Hepatocyte (in vitro differentiated cells): ENCODE results near the gene ICA1. TPM values are rescaled to one million over a fixed set of nuclear protein-coding genes. Genes with fewer than 3 reads are reported as not detected.

ENCODE experiments used
- DNase-seq: peaks from one replicate; pipeline ENCODE4 v3.0.0-alpha.2; 2016; ENCODE audit warnings: low spot score
- H2AFZ ChIP-seq: fragments of 200-600 bp; sonication (generic); 2 replicates; pipeline ENCODE4 v1.6.0; 2016; ENCODE audit warnings: antibody characterized with exemption, mild to moderate bottlenecking
- H3K27ac ChIP-seq: fragments of 200-600 bp; sonication (generic); 2 replicates; pipeline ENCODE4 v1.5.1; 2016; ENCODE audit warnings: mild to moderate bottlenecking
- H3K27me3 ChIP-seq: fragments of 200-600 bp; sonication (generic); 2 replicates; pipeline ENCODE4 v1.6.1; 2016
- H3K36me3 ChIP-seq: fragments of 200-600 bp; sonication (generic); replicated peaks from 2 replicates; pipeline ENCODE4 v1.5.1; 2016; ENCODE audit warnings: low read depth; ENCODE audit not compliant: insufficient read depth
- H3K4me1 ChIP-seq: fragments of 200-600 bp; sonication (generic); 2 replicates; pipeline ENCODE4 v1.5.1; 2016; ENCODE audit warnings: mild to moderate bottlenecking, moderate library complexity; ENCODE audit not compliant: insufficient read depth
- H3K4me2 ChIP-seq: fragments of 200-600 bp; sonication (generic); 2 replicates; pipeline ENCODE4 v1.6.0; 2016
- H3K4me3 ChIP-seq: fragments of 200-600 bp; sonication (generic); 2 replicates; pipeline ENCODE4 v1.5.1; 2016; ENCODE audit warnings: mild to moderate bottlenecking
- H3K79me2 ChIP-seq: fragments of 200-600 bp; sonication (generic); 2 replicates; pipeline ENCODE4 v1.6.0; 2017; ENCODE audit warnings: mild to moderate bottlenecking
- H3K9me2 ChIP-seq: fragments of 200-600 bp; sonication (generic); replicated peaks from 2 replicates; pipeline ENCODE4 v1.6.0; 2017; ENCODE audit warnings: mild to moderate bottlenecking; ENCODE audit not compliant: insufficient read depth
- H3K9me3 ChIP-seq: fragments of 200-600 bp; sonication (generic); 2 replicates; pipeline ENCODE4 v1.5.1; 2016; ENCODE audit warnings: low read depth, mild to moderate bottlenecking
- H4K20me1 ChIP-seq: fragments of 200-600 bp; sonication (generic); 2 replicates; pipeline ENCODE4 v1.6.0; 2016; ENCODE audit warnings: mild to moderate bottlenecking; ENCODE audit not compliant: insufficient read depth, poor library complexity, severe bottlenecking
- EZH2 ChIP-seq: fragments of 200-600 bp; sonication (generic); IDR thresholded peaks from 2 replicates; pipeline ENCODE4 v1.6.1; 2016; ENCODE audit warnings: antibody characterized with exemption, mild to moderate bottlenecking, borderline replicate concordance
- EZH2phosphoT487 ChIP-seq: fragments of 200-600 bp; sonication (generic); IDR thresholded peaks from one replicate; pipeline ENCODE4 v1.6.1; 2018; ENCODE audit warnings: antibody characterized with exemption, mild to moderate bottlenecking, low read depth, moderate library complexity; ENCODE audit not compliant: unreplicated experiment, severe bottlenecking
- WGBS: methylation state at CpG from one replicate; pipeline ENCODE4 v1.1.6; 2016; ENCODE audit warnings: low lambda C conversion rate; ENCODE audit errors: missing lambda C conversion rate; 5-methylcytosine and 5-hydroxymethylcytosine counted together
- polyA plus RNA-seq: library from polyadenylated mRNA; unstranded; fragments of >200 nt; fragmentation: Nextera tagmentation; extraction: Ambion mirVana; gene quantifications from 2 replicates; pipeline ENCODE4 v1.2.1, GENCODE V29; 2016
- total RNA-seq: library from RNA; depleted of rRNA; stranded (reverse); fragments of >200 nt; gene quantifications from 2 replicates; pipeline ENCODE4 v1.2.3, GENCODE V29; 2014
- TF ChIP-seq, protein P1 (sequence below): fragments of 200-600 bp; sonication (generic); IDR thresholded peaks from 2 replicates; pipeline ENCODE4 v1.5.1; 2016; ENCODE audit warnings: antibody characterized with exemption, mild to moderate bottlenecking; ENCODE audit not compliant: poor library complexity

The ICA1 gene
- total and polyA plus RNA-seq, 2 experiments from 2014 or later, result 32.9 to 40.1 TPM

DNA sequence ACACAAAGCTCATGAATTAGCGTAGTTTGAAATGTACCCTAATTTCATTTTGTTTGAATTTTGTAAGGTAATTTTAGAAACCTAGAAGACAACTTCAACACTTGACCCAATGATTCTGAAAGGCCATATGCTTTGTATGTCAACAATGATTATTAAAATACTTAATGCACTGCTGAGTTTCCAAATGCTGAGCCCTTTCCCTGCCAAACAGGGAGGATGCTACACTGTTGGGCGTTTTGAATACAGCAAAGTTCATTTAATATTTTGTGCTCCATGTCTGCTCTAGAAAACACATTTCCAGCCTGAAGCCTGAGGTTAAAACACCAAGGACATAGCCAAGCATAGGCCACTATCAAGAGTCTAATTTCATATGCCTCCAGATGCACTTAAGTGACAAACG is 99.8 kb downstream of the ICA1 start:
- Histone ChIP-seq H3K9me3 (no peaks in the 10 kb centered on the region), H4K20me1 (no peaks in the 10 kb centered on the region), H3K9me2 (no peaks in the 10 kb centered on the region), H3K36me3 (no peaks in the 10 kb centered on the region), H3K4me2 (no peak overlapping the region), H2AFZ (no peak overlapping the region), H3K79me2 (no peaks in the 10 kb centered on the region), H3K4me3 (no peak overlapping the region), H3K27me3 (no peaks in the 10 kb centered on the region), H3K4me1 (no peaks in the 10 kb centered on the region), H3K27ac (no peak overlapping the region)
- WGBS, result 92% methylated on average over 3 of the region's 3 CpGs
- no peak for DNase-seq
- TF ChIP-seq, protein P1, sequence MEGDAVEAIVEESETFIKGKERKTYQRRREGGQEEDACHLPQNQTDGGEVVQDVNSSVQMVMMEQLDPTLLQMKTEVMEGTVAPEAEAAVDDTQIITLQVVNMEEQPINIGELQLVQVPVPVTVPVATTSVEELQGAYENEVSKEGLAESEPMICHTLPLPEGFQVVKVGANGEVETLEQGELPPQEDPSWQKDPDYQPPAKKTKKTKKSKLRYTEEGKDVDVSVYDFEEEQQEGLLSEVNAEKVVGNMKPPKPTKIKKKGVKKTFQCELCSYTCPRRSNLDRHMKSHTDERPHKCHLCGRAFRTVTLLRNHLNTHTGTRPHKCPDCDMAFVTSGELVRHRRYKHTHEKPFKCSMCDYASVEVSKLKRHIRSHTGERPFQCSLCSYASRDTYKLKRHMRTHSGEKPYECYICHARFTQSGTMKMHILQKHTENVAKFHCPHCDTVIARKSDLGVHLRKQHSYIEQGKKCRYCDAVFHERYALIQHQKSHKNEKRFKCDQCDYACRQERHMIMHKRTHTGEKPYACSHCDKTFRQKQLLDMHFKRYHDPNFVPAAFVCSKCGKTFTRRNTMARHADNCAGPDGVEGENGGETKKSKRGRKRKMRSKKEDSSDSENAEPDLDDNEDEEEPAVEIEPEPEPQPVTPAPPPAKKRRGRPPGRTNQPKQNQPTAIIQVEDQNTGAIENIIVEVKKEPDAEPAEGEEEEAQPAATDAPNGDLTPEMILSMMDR, result no peak
- TF ChIP-seq EZH2 (no peak), EZH2phosphoT487 (no peak)

DNA sequence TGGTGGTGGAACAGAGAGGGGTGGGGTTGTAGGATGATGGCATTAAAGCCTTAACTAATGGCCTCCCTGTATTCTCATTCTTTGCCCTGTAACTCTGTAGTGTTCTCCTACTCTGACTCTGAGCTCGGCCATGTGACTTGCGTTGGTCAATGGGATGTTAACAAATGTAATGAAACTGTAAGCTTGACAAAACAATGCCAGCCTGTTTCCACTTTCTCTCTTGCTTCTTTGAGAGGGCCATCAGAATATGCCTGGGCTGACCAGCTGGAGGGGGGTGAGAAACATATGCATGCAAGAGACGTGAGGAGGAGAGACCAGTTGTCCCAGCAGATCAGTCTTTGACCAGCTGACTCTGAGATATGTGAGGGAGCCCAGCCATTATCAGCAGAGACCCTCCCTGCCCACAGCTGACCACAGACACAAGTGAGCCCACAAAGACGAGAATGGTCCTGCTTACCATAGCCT is 100.6 kb downstream of the ICA1 start:
- 93% methylated on average over 4 of the region's 4 CpGs for WGBS
- Histone ChIP-seq H2AFZ (no peak overlapping the region), H3K4me2 (no peak overlapping the region)

DNA sequence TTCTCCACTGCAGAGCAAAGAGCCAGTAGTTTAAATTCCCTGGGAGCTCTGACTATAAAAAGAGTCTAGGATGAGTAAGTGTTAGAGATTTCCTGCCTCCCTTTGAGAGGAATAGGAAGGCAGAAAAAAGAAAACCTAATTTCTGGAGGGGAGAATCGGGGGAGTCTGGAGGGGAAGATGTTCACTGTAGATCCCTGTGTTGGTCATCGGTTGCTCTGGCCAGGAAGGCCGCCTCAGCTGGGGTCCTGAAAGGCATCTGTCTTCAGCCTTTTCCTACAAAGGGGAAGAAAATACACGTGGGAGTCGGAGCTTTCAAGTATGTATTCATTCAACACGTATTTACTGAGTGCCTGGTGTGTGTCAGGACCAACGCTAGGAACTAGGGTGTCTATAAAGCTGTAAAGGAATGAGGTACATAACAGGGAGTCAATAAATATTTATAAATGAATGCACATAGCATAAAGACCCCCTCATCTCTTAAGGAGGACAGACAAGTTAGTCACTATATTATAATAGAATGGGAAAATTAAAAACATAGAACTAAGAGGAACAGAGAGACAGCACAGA is 101.1 kb downstream of the ICA1 start:
- Histone ChIP-seq H3K27ac (no peak overlapping the region), H3K4me1 (no peaks in the 10 kb centered on the region), H3K9me3 (no peaks in the 10 kb centered on the region), H3K79me2 (no peaks in the 10 kb centered on the region), H3K4me2 (no peak overlapping the region), H3K27me3 (no peaks in the 10 kb centered on the region), H3K4me3 (no peak overlapping the region), H4K20me1 (no peaks in the 10 kb centered on the region), H3K9me2 (no peaks in the 10 kb centered on the region), H2AFZ (no peak overlapping the region), H3K36me3 (no peaks in the 10 kb centered on the region)
- no peak for TF ChIP-seq EZH2
- TF ChIP-seq, protein P1, result no peak
- TF ChIP-seq EZH2phosphoT487, result no peak
- WGBS, result 82% methylated on average over 7 of the region's 7 CpGs
- DNase-seq, result no peak

More for the DNA sequence above, 100.6 kb downstream of the ICA1 start:
- no peaks in the 10 kb centered on the region for H3K9me3 ChIP-seq
- H3K27me3 ChIP-seq, result no peaks in the 10 kb centered on the region
- H4K20me1 ChIP-seq, result no peaks in the 10 kb centered on the region
- H3K4me3 ChIP-seq, result no peak overlapping the region
- no peaks in the 10 kb centered on the region for H3K4me1 ChIP-seq
- no peaks in the 10 kb centered on the region for H3K79me2 ChIP-seq
- H3K27ac ChIP-seq, result no peak overlapping the region
- DNase-seq, result no peak
- no peaks in the 10 kb centered on the region for H3K9me2 ChIP-seq
- H3K36me3 ChIP-seq, result no peaks in the 10 kb centered on the region
- TF ChIP-seq EZH2 (no peak), EZH2phosphoT487 (no peak)
- TF ChIP-seq, protein P1, result no peak

DNA sequence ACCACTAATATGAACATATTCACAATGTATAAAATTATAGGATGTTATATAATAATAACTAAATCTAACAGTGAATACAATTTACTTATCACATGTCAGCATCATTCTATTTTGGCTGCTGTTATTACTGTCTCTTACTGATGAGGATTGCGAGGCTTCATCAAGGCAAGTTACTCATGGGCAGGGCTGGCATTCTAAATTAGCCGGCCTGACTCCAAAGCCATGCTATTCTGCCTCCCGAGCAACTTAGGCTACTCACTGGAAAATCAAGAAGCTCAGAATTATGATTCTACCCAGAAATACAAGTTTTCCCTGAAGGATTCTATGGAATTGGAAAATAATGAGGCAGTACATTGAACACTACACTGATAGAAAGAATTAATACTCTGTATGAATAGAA is 101.7 kb downstream of the ICA1 start:
- TF ChIP-seq, protein P1, result no peak
- TF ChIP-seq EZH2, result no peak
- no peak for TF ChIP-seq EZH2phosphoT487

More for the DNA sequence above, 101.7 kb downstream of the ICA1 start:
- H3K27ac ChIP-seq, result no peak overlapping the region
- H3K4me3 ChIP-seq, result no peak overlapping the region
- WGBS, result 91% methylated on average over 3 of the region's 3 CpGs
- no peaks in the 10 kb centered on the region for H3K79me2 ChIP-seq
- no peaks in the 10 kb centered on the region for H3K9me2 ChIP-seq
- no peaks in the 10 kb centered on the region for H3K9me3 ChIP-seq
- no peaks in the 10 kb centered on the region for H3K27me3 ChIP-seq
- DNase-seq, result no peak
- no peak overlapping the region for H3K4me2 ChIP-seq
- H3K4me1 ChIP-seq, result no peaks in the 10 kb centered on the region
- no peaks in the 10 kb centered on the region for H3K36me3 ChIP-seq
- H4K20me1 ChIP-seq, result no peaks in the 10 kb centered on the region
- H2AFZ ChIP-seq, result no peak overlapping the region
